ENCODE data around the gene COL1A2.

GRCh38 chr7:94417306-94417705, 22.6 kb downstream of the COL1A2 start:
- TF ChIP-seq CTCF (IDR thresholded peaks at IDR 0.05) = no peak
- TF ChIP-seq EZH2 (IDR thresholded peaks at IDR 0.05; ENCODE audit: borderline replicate concordance, insufficient read depth, low read depth, low read length, poor library complexity, severe bottlenecking) = no peak
